A549 (cell line): ENCODE data around the gene NOP9.

Experiments used
- CTCF ChIP-seq: fragments of >200 bp; sonication (Bioruptor Twin); formaldehyde crosslinking; IDR thresholded peaks from 3 replicates; pipeline ENCODE4 v1.5.1; 2016
- EP300 ChIP-seq, 2 experiments: fragments of >200 bp; sonication (Bioruptor Twin); formaldehyde crosslinking; IDR thresholded peaks; 2 replicates in 1 of 2; 3 replicates in 1 of 2; pipeline ENCODE4 v1.6.1; 2016 to 2017
- JUNB ChIP-seq: fragments of >200 bp; sonication (Bioruptor Twin); formaldehyde crosslinking; IDR thresholded peaks from 2 replicates; pipeline ENCODE4 v1.6.1; 2016
- POLR2A ChIP-seq: IDR thresholded peaks from 2 replicates; pipeline ENCODE4 v1.6.1; 2012; ENCODE audit warnings: mild to moderate bottlenecking, low read length
- SREBF2 ChIP-seq: fragments of 450-650 bp; IDR thresholded peaks from 2 replicates; pipeline ENCODE4 v1.6.1; 2014; ENCODE audit warnings: mild to moderate bottlenecking, moderate library complexity
- ZSCAN20 ChIP-seq: fragments of 250-450 bp; sonication (Bioruptor Pico); IDR thresholded peaks from 2 replicates; pipeline ENCODE4 v1.8.0; 2022; ENCODE audit warnings: mild to moderate bottlenecking, moderate library complexity

GRCh38 chr14:24332268-24332993 is 32.8 kb downstream of the NOP9 start:
- no peak for TF ChIP-seq ZSCAN20 (CRISPR knock-in tag)
- TF ChIP-seq POLR2A = no peak
- TF ChIP-seq CTCF = peak; percentile 46
- TF ChIP-seq EP300 (IDR thresholded peaks at IDR 0.05) = no peak
- no peak for TF ChIP-seq JUNB
- no peak for TF ChIP-seq SREBF2
